Mucosa of stomach (tissue), 1 donor: ENCODE results near the gene TTN.
"Not testable (repeated sequence)": the region's sequence is repeated elsewhere in the genome, so short reads cannot be mapped to it uniquely, and the experiment has no call there.

Source experiments
- H3K27me3 ChIP-seq: one replicate; pipeline ENCODE4 v1.7.0; 2013; ENCODE audit warnings: mild to moderate bottlenecking, low read length; ENCODE audit not compliant: control insufficient read depth, insufficient read depth
- H3K36me3 ChIP-seq: one replicate; pipeline ENCODE4 v1.7.0; 2013; ENCODE audit warnings: low read length; ENCODE audit not compliant: control insufficient read depth, insufficient read depth
- H3K4me1 ChIP-seq: one replicate; pipeline ENCODE4 v1.7.0; 2013; ENCODE audit warnings: mild to moderate bottlenecking, low read length; ENCODE audit not compliant: control insufficient read depth, insufficient read depth
- H3K4me3 ChIP-seq: one replicate; pipeline ENCODE4 v1.7.0; 2013; ENCODE audit warnings: low read length
- H3K9ac ChIP-seq: one replicate; pipeline ENCODE4 v1.7.0; 2013; ENCODE audit warnings: mild to moderate bottlenecking, low read length, moderate library complexity
- H3K9me3 ChIP-seq: one replicate; pipeline ENCODE4 v1.7.0; 2013; ENCODE audit warnings: mild to moderate bottlenecking, low read length, moderate library complexity; ENCODE audit not compliant: control insufficient read depth
- donor health status: Pancreatic carcinoma.

TTN gene

GRCh38 chr2:178550352-178550751 is 256.9 kb downstream of the TTN start:
- Histone ChIP-seq H3K4me3 (no peak overlapping the region), H3K9ac (no peak overlapping the region), H3K27me3 (no peaks in the 10 kb centered on the region), H3K36me3 (no peaks in the 10 kb centered on the region), H3K9me3 (no peaks in the 10 kb centered on the region), H3K4me1 (no peaks in the 10 kb centered on the region)

- no peak overlapping the region for H3K9ac ChIP-seq
- no peaks in the 10 kb centered on the region for H3K27me3 ChIP-seq
- no peaks in the 10 kb centered on the region for H3K9me3 ChIP-seq
- H3K4me1 ChIP-seq = no peaks in the 10 kb centered on the region
- H3K4me3 ChIP-seq = no peak overlapping the region
- H3K36me3 ChIP-seq = no peaks in the 10 kb centered on the region
These were observed 264.7 kb downstream of the TTN start for GRCh38 chr2:178542569-178542968.

DNA sequence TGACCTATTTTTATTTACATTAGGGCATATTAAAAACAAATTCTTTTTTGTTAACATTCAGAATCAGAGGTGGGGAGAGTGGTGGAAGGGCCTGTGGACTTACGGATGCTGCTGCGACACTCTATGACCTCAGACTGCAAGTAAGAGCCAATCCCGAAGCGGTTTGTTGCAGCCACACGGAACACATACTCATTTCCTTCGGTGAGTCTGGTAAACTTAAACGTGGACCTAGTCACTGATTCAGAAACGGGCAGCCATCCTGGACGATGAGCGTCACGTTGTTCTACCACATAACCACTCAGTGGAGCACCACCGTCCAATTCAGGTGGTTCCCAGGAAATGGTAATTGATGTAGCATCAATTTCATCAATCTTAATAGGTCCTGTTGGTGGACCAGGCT is 265.1 kb downstream of the TTN start:
- Histone ChIP-seq H3K4me3 (no peak overlapping the region), H3K9me3 (no peaks in the 10 kb centered on the region), H3K27me3 (no peaks in the 10 kb centered on the region), H3K36me3 (no peaks in the 10 kb centered on the region), H3K9ac (no peak overlapping the region), H3K4me1 (no peaks in the 10 kb centered on the region)

GRCh38 chr2:178536037-178536436 is 271.2 kb downstream of the TTN start:
- H3K4me3 ChIP-seq = no peak overlapping the region
- H3K36me3 ChIP-seq = no peaks in the 10 kb centered on the region
- H3K9me3 ChIP-seq = no peaks in the 10 kb centered on the region
- H3K9ac ChIP-seq = no peak overlapping the region
- no peaks in the 10 kb centered on the region for H3K27me3 ChIP-seq
- no peaks in the 10 kb centered on the region for H3K4me1 ChIP-seq

DNA sequence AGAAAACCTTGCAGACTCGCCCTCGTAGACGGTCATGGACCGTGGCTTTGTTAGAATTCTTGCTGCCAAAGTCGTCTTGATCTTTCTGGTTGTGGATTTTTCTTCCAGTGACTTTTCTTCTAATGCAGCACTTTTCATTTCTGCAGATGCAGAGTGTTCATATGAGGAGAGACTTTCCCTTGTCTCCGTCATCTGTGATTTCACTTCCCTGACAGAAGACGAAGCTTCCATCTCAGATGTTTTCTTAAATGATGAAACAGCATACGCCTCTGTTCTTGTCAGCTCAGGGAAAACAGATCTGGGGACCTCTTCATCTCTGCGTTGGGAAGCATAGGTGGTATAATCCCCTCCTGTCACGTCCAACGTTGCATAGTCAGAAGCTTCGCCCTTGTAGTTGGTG is 276.1 kb downstream of the TTN start:
- no peak overlapping the region for H3K4me3 ChIP-seq
- H3K36me3 ChIP-seq = no peaks in the 10 kb centered on the region
- H3K9me3 ChIP-seq = no peaks in the 10 kb centered on the region

GRCh38 chr2:178530625-178531142 is 276.5 kb downstream of the TTN start:
- no peak overlapping the region for H3K4me3 ChIP-seq
- no peaks in the 10 kb centered on the region for H3K4me1 ChIP-seq
- no peaks in the 10 kb centered on the region for H3K36me3 ChIP-seq

More for the DNA sequence above, 276.1 kb downstream of the TTN start:
- Histone ChIP-seq H3K4me1 (no peaks in the 10 kb centered on the region), H3K9ac (no peak overlapping the region), H3K27me3 (no peaks in the 10 kb centered on the region)

DNA sequence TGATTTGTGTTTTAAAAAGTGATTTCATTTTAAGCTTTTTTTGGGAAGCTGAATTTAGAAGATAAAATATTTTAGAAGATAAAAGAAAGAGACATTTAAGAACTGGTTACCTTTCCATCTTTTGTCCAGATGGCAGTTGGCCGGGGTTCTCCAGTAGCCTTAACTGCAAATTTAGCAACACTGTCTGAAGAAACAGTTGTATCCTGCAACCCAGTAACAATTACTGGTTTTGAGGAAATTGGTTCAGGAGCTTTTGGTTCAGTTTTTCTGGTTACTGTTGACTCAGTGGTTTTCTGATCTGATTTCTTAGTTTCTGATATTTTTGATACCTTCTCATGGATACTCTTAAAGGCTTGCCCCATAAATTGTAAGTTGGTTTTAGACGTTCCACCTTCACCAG is 277.1 kb downstream of the TTN start:
- Histone ChIP-seq H3K9ac (no peak overlapping the region), H3K9me3 (no peaks in the 10 kb centered on the region), H3K36me3 (no peaks in the 10 kb centered on the region), H3K27me3 (no peaks in the 10 kb centered on the region), H3K4me1 (no peaks in the 10 kb centered on the region), H3K4me3 (no peak overlapping the region)

More at GRCh38 chr2:178530625-178531142, 276.5 kb downstream of the TTN start:
- no peaks in the 10 kb centered on the region for H3K9me3 ChIP-seq
- no peak overlapping the region for H3K9ac ChIP-seq
- no peaks in the 10 kb centered on the region for H3K27me3 ChIP-seq

DNA sequence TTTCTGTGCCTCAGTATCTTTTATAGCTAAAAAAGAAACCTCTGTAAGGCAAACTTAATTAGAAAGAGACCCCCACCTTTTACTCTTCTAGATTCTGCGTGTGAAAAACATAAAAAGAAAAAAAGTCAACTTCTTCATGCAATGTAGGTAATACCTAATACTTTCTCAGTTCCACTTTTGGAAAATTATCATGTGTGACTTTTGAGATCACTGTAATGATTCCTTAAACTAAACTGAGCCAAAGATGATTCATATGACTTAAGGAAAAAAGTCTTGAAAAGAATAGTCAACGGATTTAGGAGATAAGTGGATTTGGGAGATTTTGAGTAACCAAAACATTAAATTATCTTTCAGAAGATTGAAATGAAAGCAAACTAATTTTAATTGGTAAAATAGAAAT is 278.0 kb downstream of the TTN start:
- H3K36me3 ChIP-seq = no peaks in the 10 kb centered on the region

DNA sequence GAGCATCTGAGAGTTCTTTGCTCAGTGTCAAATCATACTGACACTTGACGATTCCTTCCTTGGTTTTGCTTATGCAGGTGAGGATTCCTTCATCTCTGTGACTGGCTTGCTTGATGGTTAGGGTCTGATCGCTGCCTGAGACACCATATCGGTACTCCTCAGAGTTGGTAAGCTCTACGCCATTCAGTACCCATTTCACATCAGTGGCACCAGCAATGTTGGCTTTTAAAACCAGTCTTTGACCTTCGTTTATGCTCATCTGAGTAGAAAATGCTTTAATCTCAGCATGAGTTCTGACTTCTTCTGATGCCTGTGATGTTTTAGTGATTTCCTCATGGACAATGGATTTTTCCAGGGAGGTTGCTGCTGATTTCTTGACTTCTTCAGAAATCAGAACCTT is 278.6 kb downstream of the TTN start:
- H3K9ac ChIP-seq = no peak overlapping the region
- H3K36me3 ChIP-seq = no peaks in the 10 kb centered on the region
- no peaks in the 10 kb centered on the region for H3K9me3 ChIP-seq
- H3K27me3 ChIP-seq = no peaks in the 10 kb centered on the region
- peaks cover 5% of the 10 kb centered on the region for H3K4me1 ChIP-seq
- H3K4me3 ChIP-seq = no peak overlapping the region

More for the DNA sequence above, 278.0 kb downstream of the TTN start:
- Histone ChIP-seq H3K9ac (no peak overlapping the region), H3K4me1 (peaks cover 4% of the 10 kb centered on the region), H3K9me3 (no peaks in the 10 kb centered on the region), H3K27me3 (no peaks in the 10 kb centered on the region), H3K4me3 (no peak overlapping the region)

GRCh38 chr2:178527592-178527991 is 279.6 kb downstream of the TTN start:
- Histone ChIP-seq H3K9me3 (no peaks in the 10 kb centered on the region), H3K36me3 (no peaks in the 10 kb centered on the region), H3K27me3 (no peaks in the 10 kb centered on the region), H3K4me3 (no peak overlapping the region), H3K9ac (no peak overlapping the region), H3K4me1 (peaks cover 5% of the 10 kb centered on the region)

- no peak overlapping the region for H3K9ac ChIP-seq
- H3K27me3 ChIP-seq = no peaks in the 10 kb centered on the region
- no peaks in the 10 kb centered on the region for H3K9me3 ChIP-seq
- H3K4me3 ChIP-seq = no peak overlapping the region
- H3K36me3 ChIP-seq = no peaks in the 10 kb centered on the region
- H3K4me1 ChIP-seq = peaks cover 5% of the 10 kb centered on the region
These were observed 281.0 kb downstream of the TTN start for GRCh38 chr2:178526256-178526655.

DNA sequence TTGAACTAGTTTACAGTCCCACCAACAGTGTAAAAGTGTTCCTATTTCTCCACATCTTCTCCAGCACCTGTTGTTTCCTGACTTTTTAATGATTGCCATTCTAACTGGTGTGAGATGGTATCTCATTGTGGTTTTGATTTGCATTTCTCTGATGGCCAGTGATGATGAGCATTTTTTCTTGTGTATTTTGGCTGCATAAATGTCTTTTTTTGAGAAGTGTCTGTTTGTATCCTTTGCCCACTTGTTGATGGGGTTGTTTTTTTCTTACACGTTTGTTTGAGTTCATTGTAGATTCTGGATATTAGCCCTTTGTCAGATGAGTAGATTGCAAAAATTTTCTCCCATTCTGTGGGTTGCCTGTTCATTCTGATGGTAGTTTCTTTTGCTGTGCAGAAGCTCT is 281.8 kb downstream of the TTN start:
- H3K9ac ChIP-seq, H3K4me3 ChIP-seq, H3K9me3 ChIP-seq: not testable (repeated sequence)

GRCh38 chr2:178525010-178525409 is 282.2 kb downstream of the TTN start:
- not testable (repeated sequence) for H3K4me3 ChIP-seq, H3K9ac ChIP-seq, H3K36me3 ChIP-seq, H3K4me1 ChIP-seq, H3K27me3 ChIP-seq, H3K9me3 ChIP-seq

More for the DNA sequence above, 281.8 kb downstream of the TTN start:
- not testable (repeated sequence) for H3K36me3 ChIP-seq, H3K27me3 ChIP-seq, H3K4me1 ChIP-seq
